B cell (primary cell): ENCODE measurements around the gene SLC9C2. TPM values are rescaled to one million over a fixed set of nuclear protein-coding genes. Genes with fewer than 3 reads are reported as not detected.

Experiments used
- ATAC-seq: fragments of 200-7000 bp; cut with Tn5 transposase; one replicate; pipeline ENCODE4 v1.10.0; 2021; ENCODE audit warnings: low read depth, mild to moderate bottlenecking, moderate number of reproducible peaks, moderate library complexity
- CTCF ChIA-PET: fragments of 350-600 bp; sonication (Branson Sonifier 250); formaldehyde crosslinking; loops from one replicate; lab custom pipeline; 2021; ENCODE audit warnings: antibody characterized with exemption, inconsistent platforms; lab: Charles Lee
- POLR2A ChIA-PET: fragments of 350-600 bp; sonication (Branson Sonifier 250); formaldehyde crosslinking; loops from one replicate; lab custom pipeline; 2021; ENCODE audit warnings: antibody characterized with exemption; lab: Charles Lee
- DNase-seq: peaks from one replicate; pipeline ENCODE4 v3.0.0; 2013
- H2AFZ ChIP-seq: 2 replicates; pipeline ENCODE4 v1.6.1; 2012; ENCODE audit warnings: mild to moderate bottlenecking, low read depth, low read length; ENCODE audit not compliant: insufficient read depth, poor library complexity, severe bottlenecking
- H3K27ac ChIP-seq, 2 donors: 1 replicate in 1 of 2; 2 replicates in 1 of 2; pipeline ENCODE4 v1.5.1; 2012 to 2013; ENCODE audit warnings: low read length in 2 of 2, mild to moderate bottlenecking in 2 of 2, moderate library complexity in 1 of 2
- H3K27me3 ChIP-seq, 4 experiments: fragments of 200-600 bp in 1 of 4; sonication (generic) in 1 of 4; replicated peaks in 1 of 4; 1 replicate in 2 of 4; 2 replicates in 2 of 4; pipeline versions ENCODE4 v1.6.1 to v1.7.0; 2013 to 2016; ENCODE audit warnings: low read length in 3 of 4, mild to moderate bottlenecking in 2 of 4, mixed read lengths in 1 of 4, moderate library complexity in 1 of 4; ENCODE audit not compliant: insufficient read depth in 4 of 4, control insufficient read depth in 3 of 4; ENCODE audit errors: control extremely low read depth in 1 of 4
- H3K36me3 ChIP-seq, 2 experiments: replicated peaks in 1 of 2; 1 replicate in 1 of 2; 2 replicates in 1 of 2; pipeline versions ENCODE4 v1.6.1 to v1.7.1; 2013; ENCODE audit warnings: low read length in 1 of 2; ENCODE audit not compliant: insufficient read depth in 2 of 2, control insufficient read depth in 1 of 2; ENCODE audit errors: control extremely low read depth in 1 of 2, extremely low read depth in 1 of 2
- H3K4me1 ChIP-seq, 2 donors: fragments of 200-600 bp in 1 of 2; sonication (generic) in 1 of 2; 1 replicate in 1 of 2; 2 replicates in 1 of 2; pipeline versions ENCODE4 v1.5.1 to v1.6.1; 2013 to 2017; ENCODE audit warnings: low read length in 2 of 2; ENCODE audit not compliant: control insufficient read depth in 2 of 2, insufficient read depth in 2 of 2
- H3K4me2 ChIP-seq: replicated peaks from 2 replicates; pipeline ENCODE3; 2012; ENCODE audit warnings: mild to moderate bottlenecking, low read depth, low read length; ENCODE audit not compliant: poor library complexity, severe bottlenecking
- H3K4me3 ChIP-seq, 5 experiments: fragments of 200-600 bp in 1 of 5; sonication (generic) in 1 of 5; 1 replicate in 3 of 5; 2 replicates in 2 of 5; pipeline versions ENCODE4 v1.5.1 to v1.7.0; 2011 to 2016; ENCODE audit warnings: low read length in 4 of 5, mild to moderate bottlenecking in 4 of 5, low read depth in 2 of 5, control low read depth in 1 of 5, moderate library complexity in 1 of 5; ENCODE audit not compliant: insufficient read depth in 1 of 5; ENCODE audit errors: control extremely low read depth in 1 of 5, extremely low read depth in 1 of 5
- H3K79me2 ChIP-seq: fragments of 200-600 bp; sonication (generic); one replicate; pipeline ENCODE4 v1.6.0; 2016; ENCODE audit warnings: low read length; ENCODE audit not compliant: control insufficient read depth, insufficient read depth
- H3K9ac ChIP-seq: fragments of 200-600 bp; sonication (generic); 2 replicates; pipeline ENCODE4 v1.6.1; 2017; ENCODE audit warnings: mild to moderate bottlenecking, low read length, moderate library complexity
- H3K9me3 ChIP-seq, 3 donors: one replicate each; pipeline versions ENCODE4 v1.6.1 to v1.7.1; 2013; ENCODE audit warnings: low read length in 2 of 3; ENCODE audit not compliant: control insufficient read depth in 2 of 3, insufficient read depth in 1 of 3; ENCODE audit errors: control extremely low read depth in 1 of 3
- H4K20me1 ChIP-seq: 2 replicates; pipeline ENCODE4 v1.6.0; 2012; ENCODE audit warnings: mild to moderate bottlenecking, low read length; ENCODE audit not compliant: insufficient read depth, control insufficient read depth, poor library complexity, severe bottlenecking
- H3K27ac Mint-ChIP-seq: one replicate; pipeline ENCODE4 v1.8.0; 2021; ENCODE audit warnings: mixed read lengths
- H3K27me3 Mint-ChIP-seq: one replicate; pipeline ENCODE4 v1.8.0; 2021; ENCODE audit warnings: mixed read lengths
- H3K4me1 Mint-ChIP-seq: one replicate; pipeline ENCODE4 v1.8.0; 2021; ENCODE audit warnings: mixed read lengths
- H3K4me3 Mint-ChIP-seq: one replicate; pipeline ENCODE4 v1.8.0; 2021; ENCODE audit warnings: mixed read lengths
- H3K9me3 Mint-ChIP-seq: one replicate; pipeline ENCODE4 v1.8.0; 2022; ENCODE audit warnings: mixed read lengths; ENCODE audit not compliant: insufficient read depth
- EZH2 ChIP-seq: IDR thresholded peaks from 2 replicates; pipeline ENCODE4 v1.6.1; 2012; ENCODE audit warnings: borderline replicate concordance, low read depth, mild to moderate bottlenecking, moderate library complexity, low read length; ENCODE audit not compliant: insufficient read depth, poor library complexity, severe bottlenecking
- WGBS: methylation state at CpG from one replicate; pipeline ENCODE4 v1.1.5; 2013; ENCODE audit warnings: missing lambda C conversion rate; ENCODE audit not compliant: insufficient coverage; 5-methylcytosine and 5-hydroxymethylcytosine counted together
- intact Hi-C: fragments of 100-400 bp; cut with micrococcal nuclease; formaldehyde crosslinking; loops from one replicate; pipeline ENCODE4 v1.10.0; 2022
- polyA plus RNA-seq: library from polyadenylated mRNA; depleted of rRNA; stranded (reverse); fragments of >200 nt; gene quantifications from 2 replicates; pipeline ENCODE4 v1.2.3, GENCODE V29; 2012
- total RNA-seq, 2 donors: library from RNA; stranded (reverse); fragments of 120-200 nt in 1 of 2; gene quantifications; 1 replicate in 1 of 2; 2 replicates in 1 of 2; pipeline versions ENCODE4 v1.2.3 to v1.2.4, GENCODE V29; 2013 to 2022
- TF ChIP-seq, protein P1 (sequence below): fragments of 200-600 bp; IDR thresholded peaks from one replicate; pipeline ENCODE4 v1.8.0; 2022; ENCODE audit warnings: antibody characterized with exemption, mild to moderate bottlenecking

The SLC9C2 gene
- total and polyA plus RNA-seq, 2 donors (not counting 1 experiment from before 2014, with no cell fraction given), result not detected

DNA sequence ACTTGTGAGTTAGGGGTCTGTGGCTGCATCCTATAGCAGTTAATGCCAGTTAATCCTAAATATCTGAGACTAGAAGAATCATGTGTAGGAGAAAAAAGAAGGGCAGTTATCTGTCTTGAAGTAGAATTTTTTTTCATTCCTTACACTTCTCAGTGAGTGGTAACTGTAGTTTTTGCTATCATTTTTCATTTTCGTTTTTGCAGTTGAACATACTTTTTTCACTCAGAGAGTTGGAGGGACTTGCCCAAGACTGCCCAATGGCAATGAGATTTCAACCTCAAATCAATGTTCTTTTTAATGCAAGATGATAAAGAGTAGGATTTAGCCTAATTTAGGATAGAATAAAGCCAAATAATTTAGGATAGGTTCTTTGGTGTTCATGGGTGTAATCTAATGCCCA lies 120.2 kb downstream of the SLC9C2 start:
- Mint-ChIP-seq H3K9me3 (no peaks in the 10 kb centered on the region), H3K27me3 (no peaks in the 10 kb centered on the region), H3K4me3 (no peak overlapping the region), H3K27ac (no peak overlapping the region), H3K4me1 (peaks cover 19% of the 10 kb centered on the region)
- Histone ChIP-seq H3K27ac (no peak overlapping the region), H3K4me3 (no peak overlapping the region), H3K27me3 (no peaks in the 10 kb centered on the region), H2AFZ (no peak overlapping the region), H3K9me3 (no peaks in the 10 kb centered on the region), H3K9ac (no peak overlapping the region), H3K4me2 (no peak overlapping the region), H3K4me1 (peaks cover 12% of the 10 kb centered on the region in 2 donors), H4K20me1 (no peaks in the 10 kb centered on the region), H3K36me3 (peaks cover 6 to 55% of the 10 kb centered on the region in 2 experiments), H3K79me2 (peaks cover 13% of the 10 kb centered on the region)
- ChIA-PET POLR2A (no interaction called here), CTCF (no interaction called here)
- intact Hi-C loops, result no loop called here
- no peak for ATAC-seq
- DNase-seq, result no peak
- no CpG with 5 or more reads among the region's 1 CpG for WGBS
- no peak for TF ChIP-seq EZH2
- TF ChIP-seq, protein P1, sequence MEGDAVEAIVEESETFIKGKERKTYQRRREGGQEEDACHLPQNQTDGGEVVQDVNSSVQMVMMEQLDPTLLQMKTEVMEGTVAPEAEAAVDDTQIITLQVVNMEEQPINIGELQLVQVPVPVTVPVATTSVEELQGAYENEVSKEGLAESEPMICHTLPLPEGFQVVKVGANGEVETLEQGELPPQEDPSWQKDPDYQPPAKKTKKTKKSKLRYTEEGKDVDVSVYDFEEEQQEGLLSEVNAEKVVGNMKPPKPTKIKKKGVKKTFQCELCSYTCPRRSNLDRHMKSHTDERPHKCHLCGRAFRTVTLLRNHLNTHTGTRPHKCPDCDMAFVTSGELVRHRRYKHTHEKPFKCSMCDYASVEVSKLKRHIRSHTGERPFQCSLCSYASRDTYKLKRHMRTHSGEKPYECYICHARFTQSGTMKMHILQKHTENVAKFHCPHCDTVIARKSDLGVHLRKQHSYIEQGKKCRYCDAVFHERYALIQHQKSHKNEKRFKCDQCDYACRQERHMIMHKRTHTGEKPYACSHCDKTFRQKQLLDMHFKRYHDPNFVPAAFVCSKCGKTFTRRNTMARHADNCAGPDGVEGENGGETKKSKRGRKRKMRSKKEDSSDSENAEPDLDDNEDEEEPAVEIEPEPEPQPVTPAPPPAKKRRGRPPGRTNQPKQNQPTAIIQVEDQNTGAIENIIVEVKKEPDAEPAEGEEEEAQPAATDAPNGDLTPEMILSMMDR, result no peak

DNA sequence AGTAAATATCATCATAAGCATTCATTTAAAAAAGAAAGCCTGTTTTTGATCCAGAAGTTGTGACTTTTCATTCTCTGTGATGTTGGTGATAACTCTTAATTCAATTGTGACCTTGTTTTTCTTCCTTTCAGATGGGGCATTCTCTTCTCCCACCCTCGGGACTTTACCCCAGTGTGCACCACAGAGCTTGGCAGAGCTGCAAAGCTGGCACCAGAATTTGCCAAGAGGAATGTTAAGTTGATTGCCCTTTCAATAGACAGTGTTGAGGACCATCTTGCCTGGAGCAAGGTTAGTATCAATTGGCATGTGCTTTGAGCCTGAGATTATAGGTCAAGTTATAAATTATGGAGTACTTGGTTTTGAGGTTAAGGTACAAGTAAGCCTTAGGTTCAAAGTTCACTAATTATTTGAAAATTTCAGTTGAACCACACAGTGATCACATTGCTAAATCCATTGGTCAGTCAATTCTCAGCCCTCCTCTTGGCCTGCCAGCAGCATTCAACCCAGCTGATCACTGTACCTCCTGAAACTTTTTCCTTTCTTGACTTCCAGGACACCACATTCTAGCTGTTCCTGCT lies 121.6 kb downstream of the SLC9C2 start:
- DNase-seq, result no peak
- peaks cover 24% of the 10 kb centered on the region for H3K4me1 Mint-ChIP-seq
- Histone ChIP-seq H3K9me3 (no peaks in the 10 kb centered on the region), H2AFZ (no peak overlapping the region), H3K4me1 (peaks cover 13 to 16% of the 10 kb centered on the region in 2 donors), H3K27ac (no peak overlapping the region), H3K27me3 (no peaks in the 10 kb centered on the region), H3K79me2 (peaks cover 18% of the 10 kb centered on the region), H3K9ac (no peak overlapping the region), H3K36me3 (peaks cover 6 to 46% of the 10 kb centered on the region in 2 experiments), H3K4me3 (no peak overlapping the region), H3K4me2 (no peak overlapping the region), H4K20me1 (no peaks in the 10 kb centered on the region)
- ChIA-PET CTCF (interaction anchor here (0.9 kb wide), 1 partner anchor 52 kb away, joined by 3 read pairs; no protein-coding TSS in a partner anchor), POLR2A (no interaction called here)
- H3K27ac Mint-ChIP-seq, result no peak overlapping the region
- no peak overlapping the region for H3K4me3 Mint-ChIP-seq
- ATAC-seq, result no peak
- no CpG with 5 or more reads among the region's 1 CpG for WGBS
- intact Hi-C loops, result no loop called here
- TF ChIP-seq EZH2, result no peak
- TF ChIP-seq, protein P1, result no peak
- H3K9me3 Mint-ChIP-seq, result no peaks in the 10 kb centered on the region
- no peaks in the 10 kb centered on the region for H3K27me3 Mint-ChIP-seq
